NT2/D1 (cell line): ENCODE results near the gene UBN2.

Experiments
- SUZ12 ChIP-seq: IDR thresholded peaks from 2 replicates; pipeline ENCODE4 v1.6.1; 2011; ENCODE audit not compliant: insufficient read length, insufficient read depth; ENCODE audit errors: extremely low read depth
- YY1 ChIP-seq: IDR thresholded peaks from 2 replicates; pipeline ENCODE4 v1.6.1; 2011; ENCODE audit not compliant: insufficient read length, insufficient read depth

- TF ChIP-seq YY1 (no peak), SUZ12 (no peak)
These were observed 63.2 kb downstream of the UBN2 start for GRCh38 chr7:139294241-139294640.
